C4-2B (cell line): ENCODE results near the gene KRT73.

Source experiments
- ZFX ChIP-seq: fragments of 450-650 bp; IDR thresholded peaks from 2 replicates; pipeline ENCODE4 v1.6.1; 2017
- TF ChIP-seq, protein P1 (sequence below): fragments of 450-650 bp; conservative IDR thresholded peaks from 2 replicates; pipeline ENCODE4 v1.5.1; 2017; ENCODE audit warnings: mild to moderate bottlenecking

- TF ChIP-seq, protein P1, sequence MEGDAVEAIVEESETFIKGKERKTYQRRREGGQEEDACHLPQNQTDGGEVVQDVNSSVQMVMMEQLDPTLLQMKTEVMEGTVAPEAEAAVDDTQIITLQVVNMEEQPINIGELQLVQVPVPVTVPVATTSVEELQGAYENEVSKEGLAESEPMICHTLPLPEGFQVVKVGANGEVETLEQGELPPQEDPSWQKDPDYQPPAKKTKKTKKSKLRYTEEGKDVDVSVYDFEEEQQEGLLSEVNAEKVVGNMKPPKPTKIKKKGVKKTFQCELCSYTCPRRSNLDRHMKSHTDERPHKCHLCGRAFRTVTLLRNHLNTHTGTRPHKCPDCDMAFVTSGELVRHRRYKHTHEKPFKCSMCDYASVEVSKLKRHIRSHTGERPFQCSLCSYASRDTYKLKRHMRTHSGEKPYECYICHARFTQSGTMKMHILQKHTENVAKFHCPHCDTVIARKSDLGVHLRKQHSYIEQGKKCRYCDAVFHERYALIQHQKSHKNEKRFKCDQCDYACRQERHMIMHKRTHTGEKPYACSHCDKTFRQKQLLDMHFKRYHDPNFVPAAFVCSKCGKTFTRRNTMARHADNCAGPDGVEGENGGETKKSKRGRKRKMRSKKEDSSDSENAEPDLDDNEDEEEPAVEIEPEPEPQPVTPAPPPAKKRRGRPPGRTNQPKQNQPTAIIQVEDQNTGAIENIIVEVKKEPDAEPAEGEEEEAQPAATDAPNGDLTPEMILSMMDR, result no peak
- TF ChIP-seq ZFX, result no peak
Measured at GRCh38 chr12:52618866-52619265, 507 bp upstream of the KRT73 start.
